ENCODE results near the gene MMD. TPM values are rescaled to one million over a fixed set of nuclear protein-coding genes. Genes with fewer than 3 reads are reported as not detected.
"Not testable (repeated sequence)": the region's sequence is repeated elsewhere in the genome, so short reads cannot be mapped to it uniquely, and the experiment has no call there.

Gene MMD
- polyA plus RNA-seq, 3 donors: 3.4 to 7.0 (median 4.6) TPM

GRCh38 chr17:55405600-55405999, 16.0 kb downstream of the MMD start:
- no peak overlapping the region for H3K27ac Mint-ChIP-seq

GRCh38 chr17:55404197-55404596, 17.4 kb downstream of the MMD start:
- DNase-seq; H4K20me1 ChIP-seq (ENCODE audit: insufficient read depth, low read length); H2AFZ ChIP-seq (ENCODE audit: insufficient read depth, low read depth, low read length, poor library complexity, severe bottlenecking); H3K27me3 ChIP-seq (ENCODE audit: control insufficient read depth in 2 of 2, insufficient read depth in 2 of 2, low read length in 2 of 2); H3K9me3 Mint-ChIP-seq; H3K27ac ChIP-seq (ENCODE audit: low read depth in 1 of 2, low read length in 2 of 2); H3K4me1 ChIP-seq (ENCODE audit: control insufficient read depth in 1 of 2, insufficient read depth in 2 of 2, low read length in 2 of 2); H3K9ac ChIP-seq (ENCODE audit: insufficient read depth, low read length, poor library complexity, severe bottlenecking); H3K4me3 Mint-ChIP-seq; H3K4me2 ChIP-seq (replicated peaks; ENCODE audit: extremely low read depth, low read length, poor library complexity, severe bottlenecking); H3K79me2 ChIP-seq (ENCODE audit: insufficient read depth, low read length); H3K4me3 ChIP-seq (replicated peaks in 1 of 3; ENCODE audit: low read depth in 2 of 3, low read length in 3 of 3); H3K27me3 Mint-ChIP-seq (ENCODE audit: low read depth in 3 of 3); H3K9me3 ChIP-seq (replicated peaks in 1 of 2; ENCODE audit: control insufficient read depth in 1 of 2, insufficient read depth in 1 of 2, low read length in 2 of 2); intact Hi-C loops (cut with micrococcal nuclease): not testable (repeated sequence)
- Mint-ChIP-seq H3K27ac (peak overlapping the region in 4 of 7 donors; percentile 7 to 78 (median 40)), H3K4me1 (peaks cover 17% of the 10 kb centered on the region), H3K36me3 (peaks cover 53 to 61% of the 10 kb centered on the region in 2 donors)
- peaks cover 18 to 72% of the 10 kb centered on the region in 2 donors for H3K36me3 ChIP-seq (replicated peaks in 1 of 2; ENCODE audit: control insufficient read depth in 1 of 2, insufficient read depth in 2 of 2, low read length in 2 of 2)
- WGBS (ENCODE audit: insufficient coverage): no CpG with 5 or more reads among the region's 5 CpGs

More at GRCh38 chr17:55405600-55405999, 16.0 kb downstream of the MMD start:
- no peak overlapping the region for H3K4me2 ChIP-seq (replicated peaks; ENCODE audit: extremely low read depth, low read length, poor library complexity, severe bottlenecking)
- DNase-seq: no peak
- no peaks in the 10 kb centered on the region for H4K20me1 ChIP-seq (ENCODE audit: insufficient read depth, low read length)
- peaks cover 4 to 6% of the 10 kb centered on the region in 2 donors for H3K4me1 ChIP-seq (ENCODE audit: control insufficient read depth in 1 of 2, insufficient read depth in 2 of 2, low read length in 2 of 2)
- Mint-ChIP-seq H3K9me3 (no peaks in the 10 kb centered on the region), H3K27me3 (ENCODE audit: low read depth in 3 of 3) (peaks cover 0 to 2% (median 0%) of the 10 kb centered on the region in 3 donors), H3K4me1 (peaks cover 17% of the 10 kb centered on the region), H3K4me3 (no peak overlapping the region), H3K36me3 (peaks cover 60 to 65% of the 10 kb centered on the region in 2 donors)
- H3K27ac ChIP-seq (ENCODE audit: low read depth in 1 of 2, low read length in 2 of 2): no peak overlapping the region
- intact Hi-C loops (cut with micrococcal nuclease): no loop called here
- H3K9ac ChIP-seq (ENCODE audit: insufficient read depth, low read length, poor library complexity, severe bottlenecking): no peak overlapping the region
- no peak overlapping the region for H2AFZ ChIP-seq (ENCODE audit: insufficient read depth, low read depth, low read length, poor library complexity, severe bottlenecking)
- no CpG with 5 or more reads among the region's 1 CpG for WGBS (ENCODE audit: insufficient coverage)
- H3K27me3 ChIP-seq (ENCODE audit: control insufficient read depth in 2 of 2, insufficient read depth in 2 of 2, low read length in 2 of 2): no peaks in the 10 kb centered on the region
- H3K79me2 ChIP-seq (ENCODE audit: insufficient read depth, low read length): no peaks in the 10 kb centered on the region
- H3K4me3 ChIP-seq (replicated peaks in 1 of 3; ENCODE audit: low read depth in 2 of 3, low read length in 3 of 3): no peak overlapping the region
- no peak for TF ChIP-seq CTCF (IDR thresholded peaks at IDR 0.05)
- H3K36me3 ChIP-seq (replicated peaks in 1 of 2; ENCODE audit: control insufficient read depth in 1 of 2, insufficient read depth in 2 of 2, low read length in 2 of 2): peaks cover 26 to 72% of the 10 kb centered on the region in 2 donors
- H3K9me3 ChIP-seq (replicated peaks in 1 of 2; ENCODE audit: control insufficient read depth in 1 of 2, insufficient read depth in 1 of 2, low read length in 2 of 2): no peaks in the 10 kb centered on the region

Measured in CD14-positive monocyte (primary cell).